NCI-H2081 (cell line): ENCODE data around the gene PSENEN.
A peak's percentile ranks its signal among the peaks of the same experiment; 100 is the strongest.
"Not testable (repeated sequence)": the region's sequence is repeated elsewhere in the genome, so short reads cannot be mapped to it uniquely, and the experiment has no call there.

ENCODE experiments used
- DNase-seq, 2 experiments: peaks; one replicate each; lab custom pipeline; 2025; lab: John Stamatoyannopoulos, UW

PSENEN gene

DNA sequence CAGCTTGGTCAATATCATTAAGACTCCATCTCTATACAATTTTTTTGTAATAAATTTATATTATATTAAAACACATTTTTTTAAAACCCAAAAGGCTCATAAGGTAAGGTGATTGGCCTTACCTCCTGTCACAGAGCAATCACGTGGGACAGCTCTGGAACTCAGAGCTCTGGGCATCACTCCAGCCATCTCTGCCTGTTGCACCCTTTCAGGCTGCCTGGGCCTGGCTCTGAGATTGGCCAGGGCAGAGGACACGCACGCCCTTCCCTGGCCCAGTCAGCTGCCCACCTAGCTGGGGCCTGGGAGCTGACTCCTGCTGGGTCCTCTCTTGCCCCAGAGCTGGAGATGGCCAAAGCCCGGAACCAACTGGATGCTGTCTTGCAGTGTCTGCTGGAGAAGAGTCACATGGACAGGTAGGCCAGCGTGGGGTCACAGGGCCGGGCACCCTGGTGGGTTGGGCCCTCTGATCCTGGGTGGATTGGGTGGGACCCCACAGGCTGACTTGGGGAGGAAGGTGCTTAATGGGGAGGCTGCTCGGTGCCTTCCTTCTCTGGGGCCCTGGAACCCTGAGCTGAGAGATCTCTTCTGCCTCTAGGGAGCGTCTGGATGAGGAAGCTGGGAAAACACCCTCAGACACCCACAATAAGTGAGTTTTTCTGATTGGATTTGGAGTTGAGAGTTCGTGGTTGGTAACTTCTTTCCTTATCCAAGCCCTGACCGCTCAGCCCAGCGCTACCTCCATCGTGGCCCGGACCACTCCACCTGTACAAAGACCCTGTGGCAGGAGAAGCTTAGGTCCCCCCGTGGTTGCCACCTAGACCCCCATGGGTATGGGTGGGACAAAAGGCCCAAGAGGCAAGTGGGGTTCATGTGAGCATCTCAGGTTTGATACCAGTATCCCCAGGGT, 6.6 kb downstream of the PSENEN start:
- DNase-seq = no peak

DNA sequence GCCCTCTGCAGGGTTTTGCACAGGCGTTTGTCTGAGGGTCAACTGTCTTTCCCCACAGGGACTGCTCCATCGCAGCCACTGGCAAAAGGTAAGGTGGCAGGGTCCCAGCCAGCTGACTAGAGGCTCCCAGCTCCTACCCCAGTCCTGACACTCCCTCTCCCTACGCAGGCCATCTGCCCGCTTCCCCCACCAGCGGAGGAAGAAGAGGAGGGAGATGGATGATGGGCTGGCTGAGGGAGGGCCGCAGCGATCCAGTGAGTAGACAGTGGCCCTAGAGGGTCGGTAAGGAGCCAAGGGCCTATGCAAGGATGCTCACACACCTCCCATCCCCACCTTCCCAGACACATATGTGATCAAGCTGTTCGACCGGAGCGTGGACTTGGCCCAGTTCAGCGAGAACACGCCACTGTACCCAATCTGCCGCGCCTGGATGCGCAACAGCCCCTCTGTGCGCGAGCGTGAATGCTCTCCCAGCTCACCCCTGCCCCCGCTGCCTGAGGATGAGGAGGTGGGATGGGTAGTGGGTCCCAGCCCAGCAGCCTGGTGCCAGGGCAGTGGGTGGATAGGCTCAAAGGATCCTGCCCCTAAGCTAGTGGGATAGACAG, 7.4 kb downstream of the PSENEN start:
- no peak for DNase-seq

DNA sequence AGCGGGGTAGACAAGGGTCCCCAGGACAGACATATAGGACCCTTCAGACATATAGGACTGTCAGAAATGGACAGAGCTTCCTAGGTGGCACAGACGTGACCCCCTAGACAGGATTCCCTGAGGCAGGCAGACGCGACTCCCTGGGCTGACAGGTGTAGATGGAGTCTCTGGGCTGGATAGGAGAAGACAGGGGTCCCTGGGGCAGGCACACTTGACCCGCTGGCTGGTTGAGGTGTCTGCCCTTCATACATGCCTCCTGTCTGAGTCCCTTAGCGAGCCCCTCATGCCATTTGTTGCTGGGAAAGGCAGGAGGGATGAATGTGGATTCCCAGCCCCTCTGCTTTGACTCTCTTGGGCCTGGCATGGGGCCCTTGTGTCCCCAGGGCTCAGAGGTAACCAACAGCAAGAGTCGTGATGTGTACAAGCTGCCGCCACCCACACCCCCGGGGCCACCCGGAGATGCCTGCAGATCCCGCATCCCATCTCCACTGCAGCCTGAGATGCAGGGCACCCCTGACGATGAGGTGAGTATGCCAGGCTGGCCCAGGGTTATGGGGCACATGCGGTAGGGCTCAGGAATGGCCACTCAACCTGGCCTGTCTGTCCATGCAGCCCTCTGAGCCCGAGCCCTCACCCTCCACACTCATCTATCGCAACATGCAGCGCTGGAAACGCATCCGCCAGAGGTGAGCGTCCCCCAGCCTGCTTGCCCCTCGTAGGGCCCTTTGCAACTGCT, 8.4 kb downstream of the PSENEN start:
- DNase-seq = no peak

DNA sequence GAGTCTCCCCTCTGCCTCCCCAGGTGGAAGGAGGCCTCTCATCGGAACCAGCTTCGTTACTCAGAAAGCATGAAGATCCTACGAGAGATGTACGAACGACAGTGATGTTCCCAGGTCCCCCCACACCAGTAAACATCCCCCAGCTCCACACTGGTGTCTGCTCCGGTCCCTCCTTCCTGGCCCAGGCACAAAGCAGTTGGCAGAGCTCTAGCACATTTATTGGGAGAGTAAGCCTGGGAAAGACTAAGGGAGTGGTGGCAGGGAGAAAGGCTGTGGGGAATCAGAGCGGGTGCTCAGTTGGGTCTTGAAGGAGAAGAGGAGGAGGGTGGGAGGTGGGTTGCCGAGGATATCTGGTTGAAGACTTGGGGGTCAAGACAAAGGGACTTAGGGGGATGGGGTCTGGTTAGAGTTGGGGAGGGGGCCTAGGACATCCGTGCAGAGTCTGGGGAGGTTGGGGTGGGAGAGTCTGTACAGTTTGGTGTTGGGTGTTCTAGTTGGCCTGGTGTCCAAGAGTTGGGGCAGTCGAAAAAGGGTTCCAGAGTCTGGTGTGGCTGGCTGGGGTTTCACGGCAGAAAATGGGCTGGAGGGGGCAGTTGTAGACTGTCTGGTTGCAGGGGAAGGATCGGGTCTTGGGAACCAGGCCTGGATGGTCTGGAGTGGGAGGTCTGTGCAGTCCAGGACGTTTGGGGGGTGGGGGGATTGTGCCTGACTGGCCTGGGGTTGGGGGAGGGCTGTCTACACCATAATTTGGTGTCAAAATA, 9.1 kb downstream of the PSENEN start:
- DNase-seq = no peak

DNA sequence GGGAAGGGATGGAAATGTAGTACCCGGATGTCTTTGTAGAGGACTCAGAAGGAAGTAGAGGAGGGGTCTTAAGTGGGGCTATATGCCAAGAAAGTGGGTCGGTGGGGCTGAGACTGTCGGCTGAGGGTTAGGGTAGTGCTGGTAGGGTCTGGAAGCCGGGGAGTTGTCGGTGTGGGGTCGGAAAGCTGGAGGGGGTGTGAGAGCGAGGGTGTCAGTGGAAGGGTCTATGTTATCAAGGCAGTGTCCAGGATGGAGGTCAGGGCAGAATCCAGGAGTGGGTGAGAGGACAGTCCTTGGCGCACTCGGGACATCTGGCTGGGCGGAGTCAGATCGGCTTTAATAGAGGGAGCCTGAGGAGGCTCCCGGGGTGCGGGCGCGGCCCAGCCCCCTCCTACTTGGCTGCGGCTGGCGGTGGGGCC, 9.7 kb downstream of the PSENEN start:
- no peak for DNase-seq

DNA sequence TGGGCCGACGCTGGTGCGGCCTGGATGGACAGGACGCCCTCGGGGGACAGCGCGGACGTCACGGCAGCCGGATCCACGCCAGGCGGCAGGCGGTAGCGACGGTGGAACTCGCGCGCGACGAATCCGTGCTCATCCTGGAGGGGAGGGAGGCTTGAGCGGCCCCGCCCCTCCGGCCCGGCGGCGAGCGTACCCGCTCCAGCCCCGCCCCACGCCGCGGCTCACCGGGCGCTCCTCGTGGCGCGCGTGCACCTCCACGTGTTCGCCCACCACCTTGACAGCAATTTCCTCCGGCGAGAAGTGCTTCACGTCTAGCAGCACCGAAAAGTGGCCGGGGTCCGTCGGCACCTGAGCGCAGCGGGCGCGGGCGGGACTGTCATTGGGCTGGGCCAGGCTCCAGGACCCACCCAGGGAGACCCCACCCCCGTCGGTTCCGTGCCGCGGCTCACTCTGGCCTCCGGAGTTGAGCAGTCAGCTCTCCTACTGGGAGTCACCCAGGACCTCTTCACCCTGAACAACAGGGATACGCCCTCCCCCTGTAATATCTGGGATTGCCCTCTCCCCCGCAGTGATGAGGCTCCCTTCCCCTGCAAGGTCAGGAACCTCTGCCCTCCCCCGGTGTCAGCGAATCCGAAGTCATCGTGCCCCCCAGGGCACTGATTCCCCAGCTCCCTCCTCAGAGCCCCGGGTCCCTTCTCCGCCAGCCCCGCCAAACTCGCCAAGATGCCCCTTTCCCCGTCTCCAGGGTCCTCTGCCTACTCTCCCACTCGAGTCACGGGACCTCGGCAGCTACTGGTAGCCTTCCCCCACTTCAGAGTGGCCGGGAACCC, 10.3 kb downstream of the PSENEN start:
- DNase-seq = no peak

DNA sequence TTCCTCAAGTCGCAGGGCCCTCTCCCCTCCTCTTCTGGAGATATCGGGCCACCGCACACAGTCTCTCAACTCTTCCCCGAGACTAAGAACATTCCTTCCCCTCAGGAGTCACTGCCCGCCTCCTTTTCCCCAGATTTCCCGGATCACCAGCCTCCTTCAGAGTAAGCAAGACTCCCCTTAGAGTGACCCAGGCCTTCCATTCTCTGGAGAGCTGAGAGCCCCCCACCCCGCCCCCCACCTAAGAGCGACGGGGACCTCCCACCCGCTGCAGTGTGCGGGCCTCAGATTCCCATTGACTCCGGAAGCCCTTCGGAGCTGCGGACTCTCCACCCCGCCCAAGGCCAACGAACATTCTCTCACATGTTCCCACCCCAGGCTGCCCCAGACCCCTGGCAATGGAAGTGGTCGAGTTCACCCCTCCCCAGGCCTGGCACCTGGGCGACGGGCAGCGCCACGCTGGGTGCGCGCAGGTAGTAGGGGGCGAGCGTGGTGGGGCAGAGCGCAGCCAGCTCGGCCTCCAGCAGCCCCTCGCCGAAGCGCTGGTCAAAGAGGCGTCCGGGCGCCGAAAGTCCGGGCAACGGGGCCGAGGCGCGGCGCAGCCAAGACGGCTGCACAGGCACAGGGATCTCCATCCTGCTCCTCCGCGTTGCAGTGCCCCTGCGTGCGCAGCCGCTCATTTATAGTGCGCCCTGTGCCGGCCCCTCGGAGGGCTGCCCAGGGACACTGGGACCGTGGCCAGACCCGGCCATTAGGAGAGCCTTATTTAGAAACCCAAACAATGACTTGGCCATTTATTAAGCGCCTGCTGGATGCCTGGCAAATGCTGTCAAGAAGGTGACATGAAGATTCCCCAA, 11.2 kb downstream of the PSENEN start, which contains the start of gene HSPB6:
TSS of gene HSPB6 (minus strand) at position 653 of the 854 bp plus-strand sequence. CDS start at position 632, 21 bp downstream.
- DNase-seq = no peak

DNA sequence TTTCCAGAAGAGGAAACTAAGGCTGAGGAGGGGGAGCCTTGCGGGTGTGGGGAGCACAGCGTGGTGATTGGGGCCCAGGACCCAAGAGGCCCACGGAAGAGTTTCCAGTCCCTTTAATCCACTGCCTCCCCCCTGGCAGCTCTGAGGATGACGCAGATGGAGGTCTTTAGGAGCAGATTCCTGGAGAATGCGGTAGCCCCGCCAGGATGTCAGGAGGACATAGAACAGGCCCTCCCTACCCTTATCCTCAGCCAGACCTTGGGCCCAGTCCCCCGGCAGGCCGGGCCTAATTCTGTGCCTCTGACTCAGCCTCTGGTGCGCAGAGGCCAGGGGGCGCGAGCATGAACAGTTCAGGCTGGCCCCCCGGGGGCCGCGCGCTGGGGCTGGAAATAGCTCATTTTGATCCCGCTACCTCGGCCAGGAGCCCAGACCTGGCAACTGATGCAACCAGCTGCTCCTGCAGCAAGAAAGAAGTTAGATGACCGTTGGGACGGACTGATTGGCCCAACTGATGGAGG, 11.8 kb downstream of the PSENEN start:
- peak; percentile 59 to 83 for DNase-seq

DNA sequence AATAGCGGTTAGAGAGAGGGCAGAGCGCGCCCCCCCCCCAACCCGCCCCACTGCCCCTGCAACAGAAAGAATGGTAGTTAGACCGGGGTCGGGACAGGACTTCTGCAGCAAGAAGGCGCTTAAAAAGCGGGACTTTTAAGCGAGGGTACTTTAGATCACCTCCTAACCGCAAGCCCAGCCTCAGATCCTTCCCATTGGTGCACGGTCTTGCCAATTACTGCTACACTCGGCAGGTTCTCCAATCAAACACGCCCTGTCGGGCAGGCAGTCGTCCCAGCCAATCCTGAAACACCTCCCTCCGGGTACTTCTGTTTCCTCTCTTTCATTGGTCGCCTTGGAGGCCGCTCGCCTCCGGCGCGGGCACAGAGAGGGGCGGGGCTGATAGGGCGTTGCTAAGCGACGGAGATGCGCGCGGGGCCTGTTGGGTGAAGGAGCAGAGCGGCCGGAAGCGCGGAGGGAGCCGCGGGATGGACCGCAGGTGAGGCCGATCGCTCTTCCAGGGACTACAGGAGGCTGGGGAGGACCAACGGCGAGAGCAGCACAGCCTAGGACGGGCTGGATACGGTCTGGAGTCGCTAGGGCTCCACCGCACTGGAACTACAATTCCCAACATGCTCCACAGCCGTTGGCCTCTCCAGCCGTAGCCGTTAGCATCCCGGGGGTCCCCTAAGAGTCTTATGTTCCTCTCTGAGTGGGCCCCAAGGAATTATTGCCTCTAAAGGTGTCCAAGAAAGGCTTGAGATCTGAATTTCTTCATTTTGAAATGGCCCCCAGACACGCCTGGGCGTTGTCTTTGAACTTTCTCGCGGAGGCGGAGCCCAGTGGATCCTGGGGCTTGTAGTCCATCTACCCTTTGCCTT, 12.5 kb downstream of the PSENEN start, which contains the start of gene PROSER3:
TSS of gene PROSER3 (plus strand) at position 428 of the 860 bp plus-strand sequence. CDS start at position 468, 40 bp downstream.
- peak; percentile 98 to 99 for DNase-seq

DNA sequence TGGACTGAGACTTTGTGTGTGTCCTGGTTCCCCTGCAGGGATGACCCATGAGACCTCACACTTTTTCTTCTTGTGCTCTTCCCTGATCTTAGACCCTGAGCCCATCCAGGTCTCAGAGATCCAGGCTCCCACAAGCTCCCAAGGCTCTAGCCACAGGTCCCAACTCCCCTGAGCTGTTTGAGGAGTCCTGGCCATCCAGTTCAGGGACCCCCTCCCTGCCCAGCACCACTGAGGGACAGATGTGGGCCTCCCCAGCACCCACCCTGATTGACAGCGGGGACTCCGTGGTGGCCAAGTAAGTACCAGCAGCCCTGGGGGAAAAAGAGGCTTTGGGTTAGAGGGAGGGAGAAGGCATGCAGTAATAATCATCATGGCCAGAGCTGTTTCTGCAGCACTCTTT, 14.2 kb downstream of the PSENEN start:
- no peak for DNase-seq

DNA sequence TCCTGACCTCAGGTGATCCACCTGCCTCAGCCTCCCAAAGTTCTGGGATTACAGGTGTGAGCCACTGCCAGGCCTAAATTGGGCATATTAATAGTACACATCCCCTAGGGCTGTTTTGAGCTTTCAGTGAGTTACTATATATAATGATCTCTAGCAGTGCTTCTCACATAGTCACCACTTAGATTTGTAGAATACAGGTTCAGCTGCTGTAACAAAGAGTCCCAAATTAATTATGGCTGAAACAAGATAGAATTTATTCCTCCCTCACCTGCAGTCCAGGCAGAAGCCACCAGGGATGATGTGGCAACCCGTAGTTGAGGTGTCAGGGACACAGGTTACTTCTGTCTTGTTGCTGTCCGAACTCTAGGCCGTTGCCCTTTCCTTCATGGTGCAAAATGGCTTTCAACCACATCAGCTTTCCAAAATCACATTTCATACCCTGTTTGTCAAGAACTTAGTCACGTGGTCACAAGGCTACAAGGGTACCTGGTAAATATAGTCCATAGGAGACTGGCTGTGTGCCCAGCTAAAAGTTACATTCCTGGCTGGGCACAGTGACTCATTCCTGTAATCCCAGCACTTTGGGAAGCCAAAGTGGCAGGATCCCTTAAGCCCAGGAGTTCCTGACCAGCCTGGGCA, 15.4 kb downstream of the PSENEN start:
- no peak for DNase-seq

DNA sequence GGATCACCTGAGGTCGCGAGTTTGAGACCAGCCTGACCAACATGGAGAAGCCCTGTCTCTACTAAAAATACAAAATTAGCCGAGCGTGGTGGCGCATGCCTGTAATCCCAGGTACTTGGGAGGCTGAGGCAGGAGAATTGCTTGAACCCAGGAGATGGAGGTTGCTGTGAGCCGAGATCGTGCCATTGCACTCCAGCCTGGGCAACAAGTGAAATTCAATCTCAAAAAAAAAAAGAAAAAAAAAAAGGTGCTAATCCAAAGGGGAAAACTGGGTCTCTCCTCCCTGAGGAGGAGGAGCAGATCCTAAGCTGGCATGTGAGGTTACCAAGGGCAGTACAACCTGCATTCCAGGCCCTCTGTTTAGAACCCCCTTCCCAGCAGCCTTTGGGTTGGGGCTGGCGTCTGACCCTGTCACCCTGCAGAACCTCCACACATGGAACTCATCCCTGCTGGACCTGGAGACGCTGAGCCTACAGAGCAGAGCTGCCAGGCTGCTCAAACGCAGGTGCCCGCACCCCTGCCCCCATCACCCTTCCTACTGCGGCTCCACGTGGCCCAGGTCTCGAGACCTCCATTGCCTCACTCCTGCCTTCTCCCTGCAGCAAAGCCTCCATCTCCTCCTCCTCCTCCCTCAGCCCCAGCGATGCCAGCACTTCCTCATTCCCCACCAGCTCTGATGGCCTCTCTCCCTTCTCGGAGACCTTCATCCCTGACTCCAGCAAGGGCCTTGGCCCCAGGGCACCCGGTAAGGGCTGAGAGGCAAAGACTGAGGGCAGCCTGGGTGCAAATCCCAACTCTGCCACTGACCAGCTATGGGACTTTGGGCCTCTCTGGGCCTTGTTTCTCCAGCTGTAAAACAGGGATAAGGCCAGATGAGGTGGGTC, 19.2 kb downstream of the PSENEN start:
- DNase-seq = no peak

DNA sequence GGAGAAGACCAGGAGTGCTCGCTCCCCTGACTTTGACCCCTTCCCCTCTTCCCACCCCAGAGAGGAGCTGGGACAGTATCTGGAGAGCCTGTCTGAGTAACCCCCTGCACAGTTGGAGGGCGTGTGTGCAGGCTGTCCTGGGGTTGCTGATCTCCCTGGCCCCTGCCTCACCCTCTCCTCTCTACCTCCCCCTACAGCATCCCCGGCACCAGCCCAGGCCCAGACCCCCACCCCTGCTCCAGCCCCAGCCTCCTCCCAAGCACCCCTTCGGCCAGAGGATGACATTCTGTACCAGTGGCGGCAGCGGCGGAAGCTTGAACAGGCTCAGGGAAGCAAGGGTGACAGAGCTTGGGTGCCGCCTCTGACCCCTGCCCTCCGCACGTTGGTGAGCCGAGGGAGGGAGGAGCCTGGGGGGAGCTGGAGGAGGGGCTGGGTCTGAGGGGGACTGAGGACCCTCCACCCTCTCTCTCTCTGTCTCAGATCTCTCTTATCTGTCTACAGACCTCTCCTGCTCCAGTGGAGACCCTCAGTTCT, 21.2 kb downstream of the PSENEN start:
- no peak for DNase-seq

DNA sequence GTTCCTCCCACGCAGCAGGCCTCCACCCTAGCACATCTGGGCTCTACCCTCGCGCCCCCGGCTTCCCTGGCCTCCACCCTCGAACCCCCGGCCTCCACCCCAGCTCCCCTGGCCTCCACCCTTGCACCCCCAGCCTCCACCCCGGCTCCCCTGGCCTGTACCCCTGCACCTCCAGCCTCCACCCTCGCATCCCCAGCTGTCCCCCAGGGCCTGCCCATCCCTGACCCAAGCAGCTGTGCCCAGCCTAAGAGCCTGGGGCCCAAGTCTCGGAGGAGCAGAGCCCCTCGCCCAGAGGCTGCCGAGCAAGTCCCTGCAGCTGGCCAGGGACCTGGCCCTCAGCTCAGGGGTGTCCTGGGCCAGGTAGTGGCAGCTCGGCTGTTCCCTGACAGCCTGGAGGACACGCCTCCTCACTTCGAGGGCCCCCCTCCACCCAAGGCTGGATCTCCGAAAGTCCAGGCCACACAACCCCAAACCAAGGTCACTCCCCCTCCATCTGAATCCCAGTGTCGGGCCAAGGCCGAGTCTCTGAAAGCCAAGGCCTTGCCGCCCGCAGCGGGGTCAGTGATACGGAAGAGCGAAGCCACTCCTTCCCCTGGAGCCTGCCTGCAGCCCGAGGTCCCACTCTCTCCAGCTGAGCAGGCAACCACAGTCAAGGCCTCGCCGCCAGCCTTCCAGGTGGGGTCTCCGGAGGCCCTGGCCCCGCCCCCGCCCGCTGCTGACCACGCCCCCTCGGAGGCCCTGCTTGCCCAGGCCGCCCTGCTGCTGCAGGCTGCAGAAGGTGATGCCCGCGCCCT, 22.0 kb downstream of the PSENEN start:
- DNase-seq = no peak

DNA sequence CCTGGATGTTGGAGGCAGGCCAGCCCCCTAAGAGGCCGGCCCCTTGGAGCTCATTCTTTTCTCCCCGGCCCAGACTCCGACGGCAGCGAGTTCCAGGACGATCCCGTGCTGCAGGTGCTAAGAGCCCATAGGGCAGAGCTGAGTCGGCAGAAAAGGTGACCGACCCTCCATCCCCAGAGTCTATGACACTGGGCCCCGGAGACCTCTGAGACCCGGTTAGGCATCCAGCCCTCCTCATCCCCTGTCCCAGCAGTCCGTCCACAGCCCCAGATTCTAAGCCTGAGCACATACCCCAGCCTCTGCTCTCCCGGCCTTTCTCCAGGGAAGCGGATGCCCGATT, 22.6 kb downstream of the PSENEN start:
- DNase-seq = no peak

DNA sequence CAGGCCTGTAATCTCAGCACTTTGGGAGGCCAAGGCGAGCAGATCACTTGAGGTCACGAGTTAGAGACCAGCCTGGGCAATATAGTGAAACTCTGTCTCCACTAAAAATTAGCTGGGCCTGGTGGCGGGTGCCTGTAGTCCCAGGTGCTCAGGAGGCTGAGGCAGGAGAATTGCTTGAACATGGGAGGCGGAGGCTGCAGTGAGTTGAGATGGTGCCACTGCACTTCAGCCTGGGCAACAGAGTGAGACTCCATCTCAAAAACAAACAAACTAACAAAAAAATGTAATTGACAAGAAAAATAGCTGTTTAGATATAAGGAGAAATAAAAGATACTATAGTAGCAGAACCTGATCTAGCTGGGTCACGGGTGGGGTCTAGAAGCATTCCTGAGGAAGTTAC, 26.9 kb downstream of the PSENEN start:
- DNase-seq = not testable (repeated sequence)
